VCaP (cell line): ENCODE measurements around the gene STXBP6.

Experiments used
- H3K27ac ChIP-seq: fragments of 450-650 bp; 2 replicates; pipeline ENCODE4 v1.5.1; 2017
- TF ChIP-seq, protein P1 (sequence below): fragments of 450-650 bp; conservative IDR thresholded peaks from 2 replicates; pipeline ENCODE4 v1.5.1; 2017; ENCODE audit warnings: mild to moderate bottlenecking, moderate library complexity

The STXBP6 gene

DNA sequence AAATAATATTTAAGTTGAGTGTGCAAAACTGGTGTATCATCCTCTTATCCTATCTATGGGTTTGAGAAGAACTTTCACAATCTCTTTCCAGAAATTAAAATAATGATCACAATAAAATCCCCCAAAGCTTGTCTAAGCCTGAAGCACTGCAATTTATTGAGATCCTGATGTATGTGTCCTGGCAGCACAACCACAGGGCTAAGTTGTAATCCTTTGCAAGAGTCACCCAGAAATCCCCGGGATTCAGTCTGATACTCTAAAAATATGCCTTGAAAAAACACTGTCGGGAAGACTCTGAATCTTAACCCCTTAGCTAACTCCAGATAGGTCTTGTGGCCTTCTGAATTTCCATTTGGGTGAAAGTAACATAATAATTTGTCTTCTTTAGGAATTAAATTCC, 40.3 kb upstream of the STXBP6 start:
- H3K27ac ChIP-seq = no peak overlapping the region
- TF ChIP-seq, protein P1, sequence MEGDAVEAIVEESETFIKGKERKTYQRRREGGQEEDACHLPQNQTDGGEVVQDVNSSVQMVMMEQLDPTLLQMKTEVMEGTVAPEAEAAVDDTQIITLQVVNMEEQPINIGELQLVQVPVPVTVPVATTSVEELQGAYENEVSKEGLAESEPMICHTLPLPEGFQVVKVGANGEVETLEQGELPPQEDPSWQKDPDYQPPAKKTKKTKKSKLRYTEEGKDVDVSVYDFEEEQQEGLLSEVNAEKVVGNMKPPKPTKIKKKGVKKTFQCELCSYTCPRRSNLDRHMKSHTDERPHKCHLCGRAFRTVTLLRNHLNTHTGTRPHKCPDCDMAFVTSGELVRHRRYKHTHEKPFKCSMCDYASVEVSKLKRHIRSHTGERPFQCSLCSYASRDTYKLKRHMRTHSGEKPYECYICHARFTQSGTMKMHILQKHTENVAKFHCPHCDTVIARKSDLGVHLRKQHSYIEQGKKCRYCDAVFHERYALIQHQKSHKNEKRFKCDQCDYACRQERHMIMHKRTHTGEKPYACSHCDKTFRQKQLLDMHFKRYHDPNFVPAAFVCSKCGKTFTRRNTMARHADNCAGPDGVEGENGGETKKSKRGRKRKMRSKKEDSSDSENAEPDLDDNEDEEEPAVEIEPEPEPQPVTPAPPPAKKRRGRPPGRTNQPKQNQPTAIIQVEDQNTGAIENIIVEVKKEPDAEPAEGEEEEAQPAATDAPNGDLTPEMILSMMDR = no peak

DNA sequence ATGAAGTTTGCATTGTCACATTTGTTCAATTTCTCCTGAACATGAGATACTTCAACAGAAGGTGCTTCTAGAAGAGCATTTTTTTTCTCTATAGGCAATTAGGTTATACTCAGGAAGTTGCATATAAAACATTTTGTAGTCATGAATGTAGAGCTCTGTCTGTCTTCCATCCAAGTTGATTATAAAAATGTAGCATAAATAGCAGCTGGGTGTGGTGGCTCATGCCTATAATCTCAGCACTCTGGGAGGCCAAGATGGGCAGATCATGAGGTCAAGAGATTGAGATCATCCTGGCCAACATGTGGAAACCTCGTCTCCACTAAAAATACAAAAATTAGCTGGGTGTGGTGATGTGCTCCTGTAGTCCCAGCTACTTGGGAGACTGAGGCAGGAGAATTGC, 39.5 kb upstream of the STXBP6 start:
- no peak overlapping the region for H3K27ac ChIP-seq
- TF ChIP-seq, protein P1 = no peak

DNA sequence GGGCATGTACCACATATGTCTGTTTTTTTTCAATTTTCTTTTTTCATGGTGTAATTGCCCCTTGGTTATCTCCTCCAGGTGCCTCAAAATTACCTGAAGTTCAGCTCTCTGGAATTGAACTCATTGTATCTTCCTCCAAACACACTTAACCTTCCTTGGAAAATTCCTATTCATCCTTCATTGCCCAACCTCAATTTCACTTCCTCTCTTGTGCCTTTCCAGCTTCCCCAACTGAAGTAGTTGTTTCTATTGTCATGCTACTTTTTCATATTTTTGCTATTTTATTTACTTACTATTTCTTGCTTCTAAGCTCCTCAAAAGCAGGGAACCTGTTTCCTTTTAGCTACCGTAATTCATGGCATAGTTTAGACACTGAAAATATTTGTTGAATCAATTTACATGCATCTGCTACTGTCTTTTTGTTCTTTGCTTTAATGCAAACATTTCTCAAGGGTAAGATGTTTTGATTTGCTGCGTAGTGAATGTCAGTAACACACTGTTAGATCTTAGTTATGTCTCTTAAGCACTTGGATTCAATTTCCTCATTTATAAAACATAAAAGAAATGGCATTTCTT, 37.0 kb upstream of the STXBP6 start:
- H3K27ac ChIP-seq = no peak overlapping the region
- TF ChIP-seq, protein P1 = no peak

- H3K27ac ChIP-seq = no peak overlapping the region
- TF ChIP-seq, protein P1 = no peak
Measured at GRCh38 chr14:25086081-25086480, 36.1 kb upstream of the STXBP6 start.

DNA sequence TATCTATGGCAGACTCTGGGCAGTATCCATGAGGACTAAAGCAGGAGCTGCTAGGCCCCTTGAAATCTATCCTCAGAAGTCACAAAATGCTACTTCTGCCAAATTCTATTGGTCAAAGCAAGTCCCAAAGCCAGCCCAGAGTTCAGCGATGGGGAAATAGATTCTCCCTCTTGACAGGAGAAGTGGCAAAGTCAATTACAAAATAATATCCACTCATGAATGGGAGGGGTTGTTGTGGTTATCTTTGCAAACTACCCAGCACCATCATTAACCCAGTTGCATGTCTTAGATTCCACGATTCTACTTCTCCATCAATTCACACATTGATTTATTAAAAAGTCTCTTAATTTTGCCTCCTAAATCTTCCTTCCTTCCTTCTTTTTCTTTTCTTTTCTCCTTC, 30.7 kb upstream of the STXBP6 start:
- TF ChIP-seq, protein P1 = no peak
- peak overlapping the region; percentile 79 for H3K27ac ChIP-seq

DNA sequence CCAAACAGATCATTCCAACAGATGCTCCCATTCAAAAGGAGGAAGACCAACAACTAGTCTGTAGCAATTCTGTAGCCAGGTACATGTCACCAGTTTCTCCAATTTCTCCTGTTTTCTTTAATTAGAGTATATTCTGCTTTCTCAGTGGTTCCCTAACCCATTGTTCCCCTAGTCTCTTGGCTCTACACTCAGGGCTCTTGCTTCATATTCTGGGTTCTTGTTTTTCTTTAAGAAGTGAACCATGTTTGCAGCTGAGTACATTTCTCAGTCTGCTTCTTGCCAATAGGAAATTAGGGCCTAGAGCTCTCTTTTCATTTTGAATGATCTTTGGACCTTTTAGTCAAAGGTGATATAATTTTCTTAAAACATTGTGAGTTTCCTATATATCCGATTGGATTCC, 29.4 kb upstream of the STXBP6 start:
- no peak overlapping the region for H3K27ac ChIP-seq
- TF ChIP-seq, protein P1 = no peak

DNA sequence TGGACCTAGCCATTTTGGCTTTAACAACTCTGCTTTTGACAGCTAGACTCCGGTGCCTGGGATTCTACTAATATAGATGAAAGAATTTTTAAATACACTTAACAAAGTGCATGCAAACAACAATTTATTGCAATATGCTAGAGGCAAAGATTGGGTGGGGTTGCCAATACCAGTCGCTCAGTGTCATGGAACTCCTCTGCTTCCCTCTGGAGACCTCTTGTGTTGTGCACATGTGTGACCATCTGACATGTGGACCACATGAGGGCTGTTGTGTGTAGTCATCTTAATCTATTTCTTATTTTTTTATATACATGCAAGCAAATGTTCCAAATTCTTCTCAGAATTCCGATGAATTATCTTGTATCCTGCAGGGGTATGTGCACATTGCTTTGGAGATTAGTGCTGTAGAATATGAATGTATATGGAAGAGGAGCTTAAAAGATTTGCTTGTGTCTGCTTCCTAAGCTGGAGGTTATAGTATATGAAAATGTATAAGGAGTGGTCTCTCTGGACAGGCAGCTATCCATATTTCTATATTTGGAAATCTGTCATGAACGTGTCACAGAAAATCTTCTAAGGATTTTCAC, 24.2 kb upstream of the STXBP6 start:
- TF ChIP-seq, protein P1 = no peak
- H3K27ac ChIP-seq = peak overlapping the region; percentile 51
